ENCODE measurements around the gene IL17B. TPM values are rescaled to one million over a fixed set of nuclear protein-coding genes. Genes with fewer than 3 reads are reported as not detected.

The IL17B gene
- total and polyA plus RNA-seq, 2 of the 13 experiments (the other 11 are each of a cell fraction or from before 2014, with no cell fraction given) = 0.29 to 2.6 TPM

DNA sequence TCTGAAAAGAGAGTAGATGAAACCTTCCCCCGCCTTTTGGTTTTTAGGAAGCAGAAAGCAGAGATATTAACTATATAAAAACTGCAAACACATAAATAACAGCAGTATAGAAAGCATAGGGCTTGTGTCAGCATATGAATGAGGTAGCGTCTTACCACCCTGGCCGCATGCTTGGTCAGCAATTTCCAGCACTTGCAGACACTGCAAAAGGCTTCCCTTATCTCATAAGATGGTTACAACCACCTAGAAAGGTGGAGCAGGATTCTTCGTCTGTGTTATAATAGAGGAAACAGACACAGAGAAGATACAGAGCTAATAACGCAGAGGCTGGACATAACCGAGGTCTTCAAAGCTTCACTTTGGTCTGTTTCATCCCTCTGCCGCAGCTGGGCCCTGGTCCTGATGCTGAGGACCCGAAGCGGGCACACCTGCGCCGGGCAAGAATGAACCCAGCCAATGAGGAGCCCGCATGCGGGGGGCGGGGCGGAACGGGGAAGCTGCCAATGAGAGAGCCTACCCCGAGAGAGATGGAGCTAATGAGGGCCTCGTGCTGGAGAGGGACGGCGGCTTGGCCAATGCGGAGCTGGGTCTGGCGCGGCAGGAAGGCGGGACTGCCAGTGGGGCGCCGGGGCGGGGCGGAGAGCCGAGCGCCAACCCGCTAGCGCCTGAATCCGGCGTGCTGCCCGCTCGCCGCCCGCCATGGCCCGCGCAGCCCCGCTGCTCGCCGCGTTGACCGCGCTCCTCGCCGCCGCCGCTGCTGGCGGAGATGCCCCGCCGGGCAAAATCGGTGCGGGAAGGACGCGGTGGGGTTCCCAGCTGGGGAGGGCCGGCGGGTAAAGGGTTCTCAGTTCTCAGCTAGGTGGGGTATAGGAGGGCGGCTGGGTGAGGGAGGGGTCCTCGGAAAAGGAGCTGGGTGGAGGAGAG, 21.5 kb downstream of the IL17B start, which contains the start of gene PCYOX1L (continued):
- TF ChIP-seq EEA1 (CRISPR knock-in tag; IDR thresholded peaks at IDR 0.05; ENCODE audit: borderline replicate concordance) (peak; percentile 26; the same call in 1 of the 2 replicates), RFXAP (CRISPR knock-in tag; IDR thresholded peaks at IDR 0.05; ENCODE audit: borderline replicate concordance) (no peak; the same call in 1 of the 2 replicates), TAF1 (CRISPR knock-in tag; IDR thresholded peaks at IDR 0.05) (no peak), ZEB1 (IDR thresholded peaks at IDR 0.05; ENCODE audit: insufficient replicate concordance, low read depth) (peak; percentile 95), ZNF788 (CRISPR knock-in tag; IDR thresholded peaks at IDR 0.05; ENCODE audit: borderline replicate concordance) (no peak), MYC (CRISPR knock-in tag; IDR thresholded peaks at IDR 0.05; ENCODE audit: borderline replicate concordance) (peak; percentile 24; the same call in 1 of the 2 replicates), ZNF720 (CRISPR knock-in tag; IDR thresholded peaks at IDR 0.05) (no peak), SAP130 (CRISPR knock-in tag; IDR thresholded peaks at IDR 0.05; ENCODE audit: low read depth) (peak; percentile 71), MBD4 (IDR thresholded peaks at IDR 0.05; ENCODE audit: borderline replicate concordance, low read length) (no peak), IKZF4 (CRISPR knock-in tag; IDR thresholded peaks at IDR 0.05; ENCODE audit: borderline replicate concordance, low read depth, not compliant biosample characterization) (no peak), ZFX (CRISPR knock-in tag; IDR thresholded peaks at IDR 0.05; ENCODE audit: low read depth) (peak; percentile 53; the same call in 1 of the 2 replicates), SNAPC2 (CRISPR knock-in tag; IDR thresholded peaks at IDR 0.05) (no peak), ZNF790 (CRISPR knock-in tag; IDR thresholded peaks at IDR 0.05; ENCODE audit: borderline replicate concordance) (peak; percentile 83; the same call in 1 of the 2 replicates), ZBED4 (CRISPR knock-in tag; IDR thresholded peaks at IDR 0.05; ENCODE audit: borderline replicate concordance) (no peak), XRCC5 (optimal IDR thresholded peaks at IDR 0.05; ENCODE audit: low read length) (peak; percentile 28), SALL2 (CRISPR knock-in tag; IDR thresholded peaks at IDR 0.05) (0 out of 2 replicates have a peak, but pooled peaks have one; percentile 67), PTBP1 (IDR thresholded peaks at IDR 0.05; ENCODE audit: low read depth, low read length, poor library complexity, severe bottlenecking) (no peak)
- TF ChIP-seq, protein P1, sequence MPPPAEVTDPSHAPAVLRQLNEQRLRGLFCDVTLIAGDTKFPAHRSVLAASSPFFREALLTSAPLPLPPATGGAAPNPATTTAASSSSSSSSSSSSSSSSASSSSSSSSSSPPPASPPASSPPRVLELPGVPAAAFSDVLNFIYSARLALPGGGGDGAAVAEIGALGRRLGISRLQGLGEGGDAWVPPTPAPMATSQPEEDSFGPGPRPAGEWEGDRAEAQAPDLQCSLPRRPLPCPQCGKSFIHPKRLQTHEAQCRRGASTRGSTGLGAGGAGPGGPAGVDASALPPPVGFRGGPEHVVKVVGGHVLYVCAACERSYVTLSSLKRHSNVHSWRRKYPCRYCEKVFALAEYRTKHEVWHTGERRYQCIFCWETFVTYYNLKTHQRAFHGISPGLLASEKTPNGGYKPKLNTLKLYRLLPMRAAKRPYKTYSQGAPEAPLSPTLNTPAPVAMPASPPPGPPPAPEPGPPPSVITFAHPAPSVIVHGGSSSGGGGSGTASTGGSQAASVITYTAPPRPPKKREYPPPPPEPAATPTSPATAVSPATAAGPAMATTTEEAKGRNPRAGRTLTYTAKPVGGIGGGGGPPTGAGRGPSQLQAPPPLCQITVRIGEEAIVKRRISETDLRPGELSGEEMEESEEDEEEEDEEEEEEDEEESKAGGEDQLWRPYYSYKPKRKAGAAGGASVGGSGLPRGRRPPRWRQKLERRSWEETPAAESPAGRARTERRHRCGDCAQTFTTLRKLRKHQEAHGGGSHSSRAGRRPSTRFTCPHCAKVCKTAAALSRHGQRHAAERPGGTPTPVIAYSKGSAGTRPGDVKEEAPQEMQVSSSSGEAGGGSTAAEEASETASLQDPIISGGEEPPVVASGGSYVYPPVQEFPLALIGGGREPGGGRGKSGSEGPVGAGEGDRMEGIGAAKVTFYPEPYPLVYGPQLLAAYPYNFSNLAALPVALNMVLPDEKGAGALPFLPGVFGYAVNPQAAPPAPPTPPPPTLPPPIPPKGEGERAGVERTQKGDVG (CRISPR knock-in tag; IDR thresholded peaks at IDR 0.05; ENCODE audit: borderline replicate concordance) = no peak
- TF ChIP-seq, protein P2, sequence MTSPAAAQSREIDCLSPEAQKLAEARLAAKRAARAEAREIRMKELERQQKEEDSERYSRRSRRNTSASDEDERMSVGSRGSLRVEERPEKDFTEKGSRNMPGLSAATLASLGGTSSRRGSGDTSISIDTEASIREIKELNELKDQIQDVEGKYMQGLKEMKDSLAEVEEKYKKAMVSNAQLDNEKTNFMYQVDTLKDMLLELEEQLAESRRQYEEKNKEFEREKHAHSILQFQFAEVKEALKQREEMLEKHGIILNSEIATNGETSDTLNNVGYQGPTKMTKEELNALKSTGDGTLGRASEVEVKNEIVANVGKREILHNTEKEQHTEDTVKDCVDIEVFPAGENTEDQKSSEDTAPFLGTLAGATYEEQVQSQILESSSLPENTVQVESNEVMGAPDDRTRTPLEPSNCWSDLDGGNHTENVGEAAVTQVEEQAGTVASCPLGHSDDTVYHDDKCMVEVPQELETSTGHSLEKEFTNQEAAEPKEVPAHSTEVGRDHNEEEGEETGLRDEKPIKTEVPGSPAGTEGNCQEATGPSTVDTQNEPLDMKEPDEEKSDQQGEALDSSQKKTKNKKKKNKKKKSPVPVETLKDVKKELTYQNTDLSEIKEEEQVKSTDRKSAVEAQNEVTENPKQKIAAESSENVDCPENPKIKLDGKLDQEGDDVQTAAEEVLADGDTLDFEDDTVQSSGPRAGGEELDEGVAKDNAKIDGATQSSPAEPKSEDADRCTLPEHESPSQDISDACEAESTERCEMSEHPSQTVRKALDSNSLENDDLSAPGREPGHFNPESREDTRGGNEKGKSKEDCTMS (CRISPR knock-in tag; conservative IDR thresholded peaks at IDR 0.05) = no peak
